NOMO-1 treated with dmso at 0.1 percent for 144 hours (cell line): Measurements from ENCODE around the gene PXK.
"Not testable (repeated sequence)": the region's sequence is repeated elsewhere in the genome, so short reads cannot be mapped to it uniquely, and the experiment has no call there.

Source experiments
- DNase-seq: peaks from one replicate; lab custom pipeline; 2025; ENCODE audit not compliant: unreplicated experiment; lab: John Stamatoyannopoulos, UW

PXK gene

GRCh38 chr3:58417075-58417474 is 84.4 kb downstream of the PXK start:
- DNase-seq: no peak

- DNase-seq: no peak
Measured at GRCh38 chr3:58418227-58418626, 85.5 kb downstream of the PXK start.

GRCh38 chr3:58419780-58420507 is 87.3 kb downstream of the PXK start:
- no peak for DNase-seq

GRCh38 chr3:58421004-58421403 is 88.3 kb downstream of the PXK start:
- no peak for DNase-seq

GRCh38 chr3:58422756-58423325 is 90.1 kb downstream of the PXK start:
- no peak for DNase-seq

GRCh38 chr3:58424613-58425012 is 91.9 kb downstream of the PXK start:
- no peak for DNase-seq

- no peak for DNase-seq
Measured at GRCh38 chr3:58425782-58426181, 93.1 kb downstream of the PXK start.

GRCh38 chr3:58427661-58428361 is 95.1 kb downstream of the PXK start:
- DNase-seq: no peak

GRCh38 chr3:58429657-58430056 is 97.0 kb downstream of the PXK start:
- no peak for DNase-seq

- DNase-seq: no peak
Measured at GRCh38 chr3:58432905-58433304, 100.2 kb downstream of the PXK start.

GRCh38 chr3:58433400-58434167 is 100.9 kb downstream of the PXK start, which contains the start of gene PDHB:
PDHB (minus strand) TSS chr3:58433832; CDS start chr3:58433809, 23 bp downstream.
- peak; percentile 85 for DNase-seq

GRCh38 chr3:58434168-58434504 is 101.4 kb downstream of the PXK start:
- DNase-seq: no peak

- no peak for DNase-seq
Measured at GRCh38 chr3:58434511-58434910, 101.8 kb downstream of the PXK start.

GRCh38 chr3:58434990-58435389 is 102.3 kb downstream of the PXK start:
- no peak for DNase-seq

GRCh38 chr3:58437276-58437675 is 104.6 kb downstream of the PXK start:
- not testable (repeated sequence) for DNase-seq

- DNase-seq: not testable (repeated sequence)
Measured at GRCh38 chr3:58440996-58441355, 108.3 kb downstream of the PXK start.

- no peak for DNase-seq
Measured at GRCh38 chr3:58441514-58442450, 109.1 kb downstream of the PXK start.

- no peak for DNase-seq
Measured at GRCh38 chr3:58452176-58452575, 119.5 kb downstream of the PXK start.

GRCh38 chr3:58459160-58459559 is 126.5 kb downstream of the PXK start:
- no peak for DNase-seq

GRCh38 chr3:58462829-58463180 is 130.1 kb downstream of the PXK start:
- DNase-seq: no peak
